GM10248 (cell line): ENCODE data around the gene PTPDC1.

Experiments used
- CTCF ChIA-PET: fragments of 300-600 bp; sonication (Branson Sonifier 250); formaldehyde crosslinking; extraction: SDS; loops from one replicate; lab custom pipeline; 2021; ENCODE audit warnings: antibody characterized with exemption; lab: Yijun Ruan, JAX
- POLR2A ChIA-PET: fragments of 350-650 bp; sonication (Branson Sonifier 250); formaldehyde crosslinking; extraction: SDS; loops from one replicate; lab custom pipeline; 2020; ENCODE audit warnings: antibody characterized with exemption; lab: Yijun Ruan, JAX
- DNase-seq: peaks from one replicate; pipeline ENCODE4 v3.0.0; 2012; ENCODE audit errors: extremely low spot score
- TF ChIP-seq, protein P1 (sequence below): IDR thresholded peaks from 2 replicates; pipeline ENCODE4 v1.5.1; 2012; ENCODE audit warnings: mild to moderate bottlenecking, low read depth; ENCODE audit errors: extremely low read depth, missing control alignments, control extremely low read depth

PTPDC1 gene

DNA sequence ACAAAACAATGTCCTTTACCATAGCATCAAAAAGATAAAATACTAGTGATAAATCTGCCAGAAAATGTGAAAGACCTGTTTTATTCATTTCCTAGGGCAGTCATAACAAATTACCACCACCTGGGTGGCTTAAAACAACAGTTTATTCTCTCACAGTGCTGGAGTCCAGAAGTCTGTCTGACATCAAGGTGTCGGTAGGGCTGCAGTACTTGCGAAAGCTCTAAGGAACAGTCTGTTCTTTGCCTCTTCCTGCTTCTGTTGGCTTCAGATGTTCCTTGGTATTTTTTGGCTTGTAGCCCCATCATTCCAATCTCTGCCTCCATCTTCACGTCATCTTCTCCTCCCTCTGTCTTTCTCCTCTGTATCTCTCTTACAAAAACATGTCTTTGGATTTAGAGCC is 51.0 kb downstream of the PTPDC1 start:
- TF ChIP-seq, protein P1, sequence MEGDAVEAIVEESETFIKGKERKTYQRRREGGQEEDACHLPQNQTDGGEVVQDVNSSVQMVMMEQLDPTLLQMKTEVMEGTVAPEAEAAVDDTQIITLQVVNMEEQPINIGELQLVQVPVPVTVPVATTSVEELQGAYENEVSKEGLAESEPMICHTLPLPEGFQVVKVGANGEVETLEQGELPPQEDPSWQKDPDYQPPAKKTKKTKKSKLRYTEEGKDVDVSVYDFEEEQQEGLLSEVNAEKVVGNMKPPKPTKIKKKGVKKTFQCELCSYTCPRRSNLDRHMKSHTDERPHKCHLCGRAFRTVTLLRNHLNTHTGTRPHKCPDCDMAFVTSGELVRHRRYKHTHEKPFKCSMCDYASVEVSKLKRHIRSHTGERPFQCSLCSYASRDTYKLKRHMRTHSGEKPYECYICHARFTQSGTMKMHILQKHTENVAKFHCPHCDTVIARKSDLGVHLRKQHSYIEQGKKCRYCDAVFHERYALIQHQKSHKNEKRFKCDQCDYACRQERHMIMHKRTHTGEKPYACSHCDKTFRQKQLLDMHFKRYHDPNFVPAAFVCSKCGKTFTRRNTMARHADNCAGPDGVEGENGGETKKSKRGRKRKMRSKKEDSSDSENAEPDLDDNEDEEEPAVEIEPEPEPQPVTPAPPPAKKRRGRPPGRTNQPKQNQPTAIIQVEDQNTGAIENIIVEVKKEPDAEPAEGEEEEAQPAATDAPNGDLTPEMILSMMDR = no peak
- POLR2A ChIA-PET = no interaction called here
- CTCF ChIA-PET = interaction anchor here (0.9 kb wide), 1 partner anchor 18 kb away, joined by 3 read pairs; no protein-coding TSS in a partner anchor
- no peak for DNase-seq

DNA sequence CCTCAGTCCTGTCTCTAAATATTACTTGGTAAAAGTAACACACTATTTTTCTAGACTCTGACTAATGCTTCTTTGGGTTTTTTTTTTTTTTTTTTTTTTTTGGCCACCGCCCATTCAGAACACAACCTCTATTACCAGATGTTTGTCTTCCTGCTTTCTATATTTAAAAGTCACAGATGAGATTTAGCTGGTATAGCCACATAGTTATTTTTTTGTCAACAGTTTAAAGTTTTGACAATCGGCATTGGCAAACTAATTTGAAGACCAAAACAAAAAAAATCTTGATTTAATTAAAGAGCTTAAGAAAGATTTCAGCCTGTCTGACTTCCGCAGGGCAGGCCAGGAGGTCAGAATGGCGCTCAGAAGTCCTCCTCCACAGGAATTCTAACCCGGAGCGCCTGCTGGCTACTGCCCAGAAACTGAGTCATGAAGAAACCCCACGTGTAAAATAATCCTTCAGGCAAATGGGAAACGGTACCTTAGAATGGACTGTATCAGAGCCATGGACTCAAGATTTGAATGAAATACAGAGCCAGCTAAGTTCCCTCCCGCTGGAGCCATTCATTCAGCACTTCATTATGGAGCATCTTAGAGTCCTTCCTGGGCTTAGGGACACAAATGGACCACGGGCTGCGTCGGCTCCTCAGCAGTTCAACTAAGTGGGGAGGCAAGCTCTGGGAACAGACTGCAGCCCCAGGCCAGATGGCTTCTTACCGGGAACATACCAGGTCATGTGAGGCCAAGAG is 55.6 kb downstream of the PTPDC1 start:
- CTCF ChIA-PET = interaction anchor here (0.8 to 1.1 kb wide), 2 partner anchors 9 to 10 kb away, joined by 3 read pairs; no protein-coding TSS in a partner anchor
- POLR2A ChIA-PET = no interaction called here
- TF ChIP-seq, protein P1 = no peak
- no peak for DNase-seq

DNA sequence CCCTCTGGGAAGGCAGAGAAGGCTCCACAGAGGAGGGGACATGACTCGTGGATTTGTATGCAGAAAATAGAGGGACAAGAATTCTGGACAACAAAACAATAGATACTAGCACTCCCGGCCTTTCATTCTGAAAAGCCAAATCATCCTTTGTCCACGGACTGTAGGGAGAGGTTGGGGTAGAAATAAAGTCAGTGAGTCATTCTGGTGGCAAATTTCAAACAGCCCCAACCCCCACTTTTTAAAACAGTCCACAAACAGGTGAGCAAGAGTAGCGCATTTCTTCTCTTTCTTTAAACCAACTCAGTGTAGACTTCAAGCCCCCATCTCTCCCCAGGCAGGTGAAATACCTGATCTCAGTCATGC is 56.1 kb downstream of the PTPDC1 start:
- TF ChIP-seq, protein P1 = no peak
- ChIA-PET POLR2A (no interaction called here), CTCF (interaction anchor here (0.8 kb wide), 1 partner anchor 11 kb away, joined by 3 read pairs; no protein-coding TSS in a partner anchor)
- no peak for DNase-seq

DNA sequence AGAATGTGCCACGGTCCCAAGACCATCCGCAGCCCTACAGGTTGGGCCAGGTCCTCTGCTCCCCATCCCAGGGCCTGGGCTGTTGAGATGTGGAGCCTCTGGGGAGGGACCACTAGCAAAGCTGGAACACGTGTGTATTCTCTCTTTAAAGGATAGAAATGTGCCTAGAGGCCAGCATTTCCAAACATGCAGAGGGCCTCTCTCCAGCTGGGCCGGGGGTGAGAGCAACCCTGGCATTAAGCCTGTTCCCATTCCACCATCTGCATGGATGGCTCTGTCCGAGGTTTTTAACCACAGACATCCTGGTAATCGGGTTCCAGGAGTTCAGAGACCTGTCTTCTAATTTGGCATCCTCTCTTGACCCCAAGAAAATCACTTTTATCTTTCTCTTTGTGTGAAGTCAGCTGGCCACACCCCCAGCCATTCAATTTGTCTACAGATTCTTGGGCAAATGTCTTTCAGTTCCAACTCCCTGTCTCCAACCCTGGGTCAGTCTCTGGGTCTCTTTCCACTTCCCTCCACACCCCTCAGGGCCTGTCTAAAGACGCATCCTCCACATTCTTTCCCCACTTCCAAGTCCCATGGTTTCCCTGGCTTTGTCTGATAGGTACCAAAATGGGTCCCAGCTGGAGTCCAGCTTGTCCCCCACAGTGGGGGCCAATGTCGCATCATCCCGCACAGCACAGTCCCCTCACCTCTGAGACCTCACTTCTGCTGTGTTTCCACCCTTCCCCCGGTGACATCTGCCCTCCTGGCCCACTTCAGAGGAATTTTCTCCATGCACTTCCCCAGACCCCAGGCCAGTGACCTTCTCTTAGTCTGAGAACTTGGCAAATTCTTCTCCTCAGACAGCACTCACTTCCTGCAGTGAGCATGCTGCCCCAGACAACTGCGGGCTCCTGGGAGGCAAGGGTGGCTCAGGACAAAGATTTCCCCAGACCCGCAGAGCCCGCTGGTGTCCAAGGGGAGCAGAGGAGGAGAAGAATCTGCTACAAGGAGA is 56.8 kb downstream of the PTPDC1 start:
- TF ChIP-seq, protein P1 = no peak
- DNase-seq = no peak
- CTCF ChIA-PET = no interaction called here
- POLR2A ChIA-PET = no interaction called here

DNA sequence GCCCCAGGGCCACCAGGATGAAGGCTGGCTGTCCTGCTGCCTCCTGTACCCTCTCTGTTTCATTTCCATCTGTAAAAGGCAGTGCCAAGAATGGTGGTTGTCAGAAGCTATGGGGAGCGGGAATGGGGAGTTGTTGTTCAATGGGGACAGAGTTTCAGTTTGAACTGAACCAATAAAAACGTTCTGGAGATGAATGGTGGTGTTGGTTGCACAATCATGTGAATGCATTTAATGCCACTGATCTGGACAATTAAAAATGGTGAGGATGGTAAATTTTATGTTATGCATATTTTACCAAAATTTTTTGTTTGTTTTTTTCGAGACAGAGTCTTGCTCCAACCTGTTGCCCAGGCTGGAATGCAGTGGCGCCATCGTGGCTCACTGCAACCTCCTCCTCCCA is 58.1 kb downstream of the PTPDC1 start:
- DNase-seq = no peak
- CTCF ChIA-PET = no interaction called here
- TF ChIP-seq, protein P1 = no peak
- POLR2A ChIA-PET = no interaction called here

DNA sequence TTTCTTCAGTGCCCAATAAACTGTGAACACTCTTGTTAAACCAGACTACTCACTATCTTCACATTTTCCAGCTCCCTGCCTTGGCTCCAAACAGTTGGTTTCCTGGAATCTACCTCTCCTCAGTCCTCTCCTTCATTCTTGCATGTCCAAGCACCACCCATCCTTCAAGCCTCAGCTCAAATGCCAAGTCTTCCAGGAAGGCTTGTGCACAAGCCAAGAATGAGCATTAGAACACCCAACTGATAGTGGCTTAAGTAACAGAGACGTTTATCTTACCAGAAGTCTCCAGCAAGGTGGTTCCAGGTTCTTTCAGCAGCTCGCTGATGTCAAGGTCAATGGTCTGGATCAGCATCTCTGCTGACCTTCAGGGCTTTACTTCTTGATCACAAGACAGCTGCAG is 60.1 kb downstream of the PTPDC1 start:
- CTCF ChIA-PET = interaction anchor here (1.7 kb wide), 1 partner anchor 11 kb away, joined by 5 read pairs; no protein-coding TSS in a partner anchor
- TF ChIP-seq, protein P1 = no peak
- no peak for DNase-seq
- POLR2A ChIA-PET = no interaction called here
